Lower leg skin (tissue), 4 donors: Measurements from ENCODE around the gene TEK. TPM values are rescaled to one million over a fixed set of nuclear protein-coding genes. Genes with fewer than 3 reads are reported as not detected.

Source experiments
- DNase-seq, 2 donors: peaks; one replicate each; pipeline ENCODE4 v3.0.0-alpha.2; 2019; ENCODE audit warnings: low spot score in 2 of 2
- H3K4me3 ChIP-seq: fragments of 200-600 bp; sonication (generic); 2 replicates; pipeline ENCODE4 v1.5.1; 2017; ENCODE audit warnings: mild to moderate bottlenecking, low read depth; ENCODE audit not compliant: poor library complexity, severe bottlenecking
- POLR2A ChIP-seq, 2 donors: fragments of 450-650 bp; IDR thresholded peaks; one replicate each; pipeline ENCODE4 v1.6.1; 2016 to 2017; ENCODE audit warnings: antibody characterized with exemption in 2 of 2, mild to moderate bottlenecking in 1 of 2, moderate library complexity in 1 of 2
- WGBS, 2 donors: methylation state at CpG; one replicate each; pipeline ENCODE4 v1.1.5; 2018; 5-methylcytosine and 5-hydroxymethylcytosine counted together
- intact Hi-C: fragments of 100-400 bp; cut with DNase I; formaldehyde crosslinking; loops from one replicate; pipeline ENCODE4 v1.15.0; 2023; ENCODE audit warnings: low total_unique reads
- total RNA-seq, 4 donors: library from RNA; depleted of rRNA; stranded (reverse); fragments of >200 nt; gene quantifications; one replicate each; pipeline ENCODE4 v1.1.0, GENCODE V29; 2016
- TF ChIP-seq, protein P1 (sequence below), 3 donors: fragments of 450-650 bp; IDR thresholded peaks; one replicate each; pipeline ENCODE4 v1.5.1; 2016; ENCODE audit warnings: antibody characterized with exemption in 3 of 3, mild to moderate bottlenecking in 3 of 3, moderate library complexity in 2 of 3

The TEK gene
- total RNA-seq, 4 donors from 2014 or later: 2.5 to 9.2 (median 3.8) TPM

DNA sequence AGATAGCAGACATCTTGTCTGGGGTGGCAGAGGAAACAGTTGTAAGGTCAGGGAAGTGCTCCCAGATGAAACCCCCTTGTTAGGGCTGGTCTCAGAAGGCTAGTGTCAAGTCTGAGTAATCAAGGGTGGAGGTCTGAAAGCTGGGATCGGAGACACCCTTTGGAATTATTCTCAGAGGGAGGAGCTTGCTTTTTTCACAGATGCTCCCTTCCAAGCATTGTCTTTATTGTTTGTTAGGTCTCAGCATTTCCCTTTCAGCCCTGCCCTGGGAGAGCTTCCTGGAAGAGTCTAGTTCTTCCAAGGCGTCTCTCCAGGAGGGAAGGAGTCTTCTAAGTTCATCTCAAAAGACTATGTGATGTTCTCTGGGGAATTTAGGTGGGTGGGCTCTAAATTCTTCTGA, 3.2 kb downstream of the TEK start:
- no peak for DNase-seq
- 71 to 74% methylated on average over 2 of the region's 2 CpGs for WGBS, 2 donors
- no peak overlapping the region for H3K4me3 ChIP-seq
- intact Hi-C loops: no loop called here
- TF ChIP-seq, protein P1, sequence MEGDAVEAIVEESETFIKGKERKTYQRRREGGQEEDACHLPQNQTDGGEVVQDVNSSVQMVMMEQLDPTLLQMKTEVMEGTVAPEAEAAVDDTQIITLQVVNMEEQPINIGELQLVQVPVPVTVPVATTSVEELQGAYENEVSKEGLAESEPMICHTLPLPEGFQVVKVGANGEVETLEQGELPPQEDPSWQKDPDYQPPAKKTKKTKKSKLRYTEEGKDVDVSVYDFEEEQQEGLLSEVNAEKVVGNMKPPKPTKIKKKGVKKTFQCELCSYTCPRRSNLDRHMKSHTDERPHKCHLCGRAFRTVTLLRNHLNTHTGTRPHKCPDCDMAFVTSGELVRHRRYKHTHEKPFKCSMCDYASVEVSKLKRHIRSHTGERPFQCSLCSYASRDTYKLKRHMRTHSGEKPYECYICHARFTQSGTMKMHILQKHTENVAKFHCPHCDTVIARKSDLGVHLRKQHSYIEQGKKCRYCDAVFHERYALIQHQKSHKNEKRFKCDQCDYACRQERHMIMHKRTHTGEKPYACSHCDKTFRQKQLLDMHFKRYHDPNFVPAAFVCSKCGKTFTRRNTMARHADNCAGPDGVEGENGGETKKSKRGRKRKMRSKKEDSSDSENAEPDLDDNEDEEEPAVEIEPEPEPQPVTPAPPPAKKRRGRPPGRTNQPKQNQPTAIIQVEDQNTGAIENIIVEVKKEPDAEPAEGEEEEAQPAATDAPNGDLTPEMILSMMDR (IDR thresholded peaks at IDR 0.05): no peak
- no peak for TF ChIP-seq POLR2A (IDR thresholded peaks at IDR 0.05)

DNA sequence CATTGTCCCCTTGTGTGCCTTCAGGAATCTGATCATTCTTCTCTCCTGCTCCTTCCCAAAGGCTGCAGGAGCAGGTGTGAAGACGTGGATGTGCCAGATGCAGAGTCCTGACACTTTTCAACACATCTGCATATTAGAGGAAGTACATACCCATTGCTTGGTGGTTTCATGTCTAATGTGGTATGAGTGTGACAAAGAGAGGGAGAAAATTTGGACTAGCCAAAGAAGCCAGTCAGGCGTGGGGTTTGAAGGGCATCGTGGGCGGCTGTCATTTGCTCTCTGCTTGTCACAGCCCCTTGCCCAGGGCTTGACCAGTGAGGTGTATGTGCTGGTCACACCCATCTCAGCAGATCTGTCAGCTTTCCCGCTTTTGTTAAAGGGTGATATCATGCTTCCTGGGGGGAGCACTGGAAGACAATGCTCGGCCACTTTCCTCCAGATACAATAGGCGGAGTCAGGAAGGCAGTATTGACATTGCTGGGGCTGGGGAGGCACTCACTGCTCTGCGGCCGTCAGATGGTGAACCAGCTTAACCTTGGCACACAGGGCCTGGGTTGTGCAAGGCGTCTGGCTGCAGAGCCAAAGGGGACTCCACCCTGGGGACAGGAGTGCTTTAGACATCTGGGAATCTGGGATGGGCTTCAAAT, 8.6 kb downstream of the TEK start:
- peak; percentile 63 to 91 for DNase-seq
- TF ChIP-seq, protein P1 (IDR thresholded peaks at IDR 0.05): no peak
- TF ChIP-seq POLR2A (IDR thresholded peaks at IDR 0.05): no peak
- WGBS, 2 donors: 31 to 42% methylated on average over 10 of the region's 10 CpGs
- H3K4me3 ChIP-seq: no peak overlapping the region
- intact Hi-C loops: no loop called here

- TF ChIP-seq, protein P1 (IDR thresholded peaks at IDR 0.05): no peak
- no peak for TF ChIP-seq POLR2A (IDR thresholded peaks at IDR 0.05)
- WGBS, 2 donors: 86 to 91% methylated on average over 6 of the region's 6 CpGs
- intact Hi-C loops: no loop called here
- DNase-seq: no peak
- H3K4me3 ChIP-seq: no peak overlapping the region
These were observed 9.9 kb downstream of the TEK start for GRCh38 chr9:27118916-27119315.

DNA sequence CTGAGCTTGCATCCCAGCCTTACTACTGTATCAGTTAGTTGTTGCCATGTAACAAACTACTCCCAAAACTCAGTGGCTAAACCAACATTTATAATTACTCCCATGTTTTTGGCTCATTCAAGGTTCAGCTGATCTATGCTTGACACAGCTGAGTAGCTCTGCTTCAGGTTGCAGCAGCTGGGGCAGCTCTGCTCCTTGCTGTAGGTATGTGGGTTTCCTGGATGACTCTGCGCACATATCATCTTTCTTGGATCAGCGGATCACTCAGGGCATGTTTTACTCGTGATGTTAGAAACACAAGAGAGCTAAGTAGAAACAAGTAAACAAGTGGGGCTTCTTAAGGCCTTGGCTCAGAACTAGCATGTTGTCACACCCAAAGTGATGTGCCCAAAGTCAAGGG, 15.1 kb downstream of the TEK start:
- H3K4me3 ChIP-seq: no peak overlapping the region
- intact Hi-C loops: no loop called here
- WGBS, 2 donors: 87 to 97% methylated on average over 3 of the region's 3 CpGs
- no peak for DNase-seq
- no peak for TF ChIP-seq POLR2A (IDR thresholded peaks at IDR 0.05)

DNA sequence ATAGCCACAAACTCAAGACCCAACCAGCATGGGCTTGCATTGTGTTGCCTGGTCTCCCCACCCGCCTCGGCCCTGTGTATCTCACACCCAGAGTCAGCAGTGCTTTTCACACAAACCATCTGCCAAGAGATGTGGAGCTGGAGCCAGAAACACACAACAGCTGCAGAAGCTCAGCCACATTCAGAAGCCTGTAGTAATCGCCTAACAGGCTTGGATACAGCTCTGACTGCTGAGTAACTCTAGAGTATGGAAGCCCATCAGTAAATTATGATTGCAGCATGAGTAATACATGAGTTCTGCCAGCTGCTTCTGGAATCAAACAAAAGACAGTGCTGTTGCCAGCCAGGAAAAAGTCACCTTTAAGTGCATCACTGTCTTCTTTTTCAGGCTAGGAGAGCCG, 16.0 kb downstream of the TEK start:
- no peak for TF ChIP-seq POLR2A (IDR thresholded peaks at IDR 0.05)
- TF ChIP-seq, protein P1 (IDR thresholded peaks at IDR 0.05): no peak

GRCh38 chr9:27125936-27126335, 16.9 kb downstream of the TEK start:
- WGBS, 2 donors: 66 to 73% methylated on average over 5 of the region's 5 CpGs
- no peak for DNase-seq

More for the DNA sequence above, 16.0 kb downstream of the TEK start:
- DNase-seq: peak in 1 of 2 donors; percentile 37
- intact Hi-C loops: no loop called here
- no peak overlapping the region for H3K4me3 ChIP-seq
- 25 to 26% methylated on average over 4 of the region's 4 CpGs for WGBS, 2 donors

More at GRCh38 chr9:27125936-27126335, 16.9 kb downstream of the TEK start:
- intact Hi-C loops: no loop called here
- TF ChIP-seq, protein P1 (IDR thresholded peaks at IDR 0.05): no peak
- no peak for TF ChIP-seq POLR2A (IDR thresholded peaks at IDR 0.05)
- no peak overlapping the region for H3K4me3 ChIP-seq
